Measurements from ENCODE around the gene GAS2L1. TPM values are rescaled to one million over a fixed set of nuclear protein-coding genes. Genes with fewer than 3 reads are reported as not detected.

GAS2L1 gene
- total RNA-seq, 2 experiments from 2014 or later: not detected

DNA sequence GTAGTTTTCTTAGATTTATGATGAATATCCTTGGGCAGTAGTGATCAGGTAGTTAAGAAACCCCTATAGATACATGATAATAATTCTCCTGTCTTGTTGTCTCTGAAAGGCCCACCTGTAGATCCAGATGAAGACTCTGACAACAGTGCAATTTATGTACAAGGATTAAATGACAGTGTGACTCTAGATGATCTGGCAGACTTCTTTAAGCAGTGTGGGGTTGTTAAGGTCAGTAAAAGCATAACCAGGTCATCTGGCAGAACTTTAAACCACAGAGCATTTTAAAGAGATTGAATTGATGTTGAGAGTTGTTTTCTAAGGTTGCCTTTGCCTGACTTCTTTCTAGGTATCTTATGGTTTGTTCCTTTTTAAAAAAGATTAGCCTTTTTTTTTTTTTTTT lies 14.1 kb upstream of the GAS2L1 start:
- no peak overlapping the region for H3K27ac ChIP-seq (ENCODE audit: low read depth, low read length, poor library complexity, severe bottlenecking)
- no peaks in the 10 kb centered on the region for H3K9me2 ChIP-seq (ENCODE audit: insufficient read depth, low read length)
- no peaks in the 10 kb centered on the region for H3K4me1 ChIP-seq (ENCODE audit: insufficient read depth, low read length, poor library complexity, severe bottlenecking)
- no TSS peak for BruUV-seq (replicated peaks)
- no peaks in the 10 kb centered on the region for H3K9me3 ChIP-seq (ENCODE audit: low read length)
- POLR2A ChIA-PET: no interaction called here
- H3K79me2 ChIP-seq (ENCODE audit: insufficient read depth, low read depth, low read length): peaks cover 7% of the 10 kb centered on the region; the same call in 1 of the 2 replicates
- no peak for TF ChIP-seq EZH2phosphoT487 (IDR thresholded peaks at IDR 0.05; ENCODE audit: borderline replicate concordance, low read depth, low read length)
- TF ChIP-seq, protein P1, sequence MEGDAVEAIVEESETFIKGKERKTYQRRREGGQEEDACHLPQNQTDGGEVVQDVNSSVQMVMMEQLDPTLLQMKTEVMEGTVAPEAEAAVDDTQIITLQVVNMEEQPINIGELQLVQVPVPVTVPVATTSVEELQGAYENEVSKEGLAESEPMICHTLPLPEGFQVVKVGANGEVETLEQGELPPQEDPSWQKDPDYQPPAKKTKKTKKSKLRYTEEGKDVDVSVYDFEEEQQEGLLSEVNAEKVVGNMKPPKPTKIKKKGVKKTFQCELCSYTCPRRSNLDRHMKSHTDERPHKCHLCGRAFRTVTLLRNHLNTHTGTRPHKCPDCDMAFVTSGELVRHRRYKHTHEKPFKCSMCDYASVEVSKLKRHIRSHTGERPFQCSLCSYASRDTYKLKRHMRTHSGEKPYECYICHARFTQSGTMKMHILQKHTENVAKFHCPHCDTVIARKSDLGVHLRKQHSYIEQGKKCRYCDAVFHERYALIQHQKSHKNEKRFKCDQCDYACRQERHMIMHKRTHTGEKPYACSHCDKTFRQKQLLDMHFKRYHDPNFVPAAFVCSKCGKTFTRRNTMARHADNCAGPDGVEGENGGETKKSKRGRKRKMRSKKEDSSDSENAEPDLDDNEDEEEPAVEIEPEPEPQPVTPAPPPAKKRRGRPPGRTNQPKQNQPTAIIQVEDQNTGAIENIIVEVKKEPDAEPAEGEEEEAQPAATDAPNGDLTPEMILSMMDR (conservative IDR thresholded peaks at IDR 0.05; ENCODE audit: low read length): no peak
- CTCF ChIA-PET (ENCODE audit: unreplicated experiment): no interaction called here
- no peak overlapping the region for H3K4me2 ChIP-seq (ENCODE audit: low read length)
- no peak overlapping the region for H3K4me3 ChIP-seq (ENCODE audit: low read depth, low read length, poor library complexity, severe bottlenecking)
- H2AFZ ChIP-seq (ENCODE audit: low read length): no peak overlapping the region
- peaks cover 100% of the 10 kb centered on the region for H3K36me3 ChIP-seq (ENCODE audit: insufficient read depth, low read length)
- H4K20me1 ChIP-seq (ENCODE audit: insufficient read depth, low read length): no peaks in the 10 kb centered on the region
- DNase-seq (ENCODE audit: low spot score): no peak
- intact Hi-C loops (cut with micrococcal nuclease; ENCODE audit: unreplicated experiment): no loop called here

DNA sequence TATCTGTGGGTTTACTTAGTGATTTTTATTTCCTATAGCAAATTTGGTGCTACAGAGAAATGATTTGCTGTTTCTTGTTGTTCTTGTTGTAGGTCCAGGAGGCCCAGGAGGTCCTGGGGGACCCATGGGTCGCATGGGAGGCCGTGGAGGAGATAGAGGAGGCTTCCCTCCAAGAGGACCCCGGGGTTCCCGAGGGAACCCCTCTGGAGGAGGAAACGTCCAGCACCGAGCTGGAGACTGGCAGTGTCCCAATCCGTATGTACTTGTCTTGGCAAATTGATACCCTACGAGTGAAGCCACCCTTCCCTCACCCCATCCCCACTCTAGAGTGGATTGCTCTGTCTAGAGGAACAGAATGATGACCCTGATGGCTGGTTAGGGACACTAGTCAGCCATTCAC lies 7.8 kb upstream of the GAS2L1 start:
- no peaks in the 10 kb centered on the region for H3K9me2 ChIP-seq (ENCODE audit: insufficient read depth, low read length)
- no peaks in the 10 kb centered on the region for H3K4me1 ChIP-seq (ENCODE audit: insufficient read depth, low read length, poor library complexity, severe bottlenecking)
- no TSS peak for BruUV-seq (replicated peaks)
- ChIA-PET POLR2A (no interaction called here), CTCF (ENCODE audit: unreplicated experiment) (no interaction called here)
- peaks cover 81% of the 10 kb centered on the region for H3K36me3 ChIP-seq (ENCODE audit: insufficient read depth, low read length)
- H3K4me2 ChIP-seq (ENCODE audit: low read length): no peak overlapping the region
- intact Hi-C loops (cut with micrococcal nuclease; ENCODE audit: unreplicated experiment): no loop called here
- H3K27ac ChIP-seq (ENCODE audit: low read depth, low read length, poor library complexity, severe bottlenecking): no peak overlapping the region
- H4K20me1 ChIP-seq (ENCODE audit: insufficient read depth, low read length): no peaks in the 10 kb centered on the region; the same call in 1 of the 2 replicates
- no peaks in the 10 kb centered on the region for H3K9me3 ChIP-seq (ENCODE audit: low read length)
- no peak for TF ChIP-seq EZH2phosphoT487 (IDR thresholded peaks at IDR 0.05; ENCODE audit: borderline replicate concordance, low read depth, low read length)
- TF ChIP-seq, protein P1 (conservative IDR thresholded peaks at IDR 0.05; ENCODE audit: low read length): no peak
- H3K79me2 ChIP-seq (ENCODE audit: insufficient read depth, low read depth, low read length): no peaks in the 10 kb centered on the region
- no peak for DNase-seq (ENCODE audit: low spot score)
- H2AFZ ChIP-seq (ENCODE audit: low read length): no peak overlapping the region
- no peak overlapping the region for H3K4me3 ChIP-seq (ENCODE audit: low read depth, low read length, poor library complexity, severe bottlenecking)

DNA sequence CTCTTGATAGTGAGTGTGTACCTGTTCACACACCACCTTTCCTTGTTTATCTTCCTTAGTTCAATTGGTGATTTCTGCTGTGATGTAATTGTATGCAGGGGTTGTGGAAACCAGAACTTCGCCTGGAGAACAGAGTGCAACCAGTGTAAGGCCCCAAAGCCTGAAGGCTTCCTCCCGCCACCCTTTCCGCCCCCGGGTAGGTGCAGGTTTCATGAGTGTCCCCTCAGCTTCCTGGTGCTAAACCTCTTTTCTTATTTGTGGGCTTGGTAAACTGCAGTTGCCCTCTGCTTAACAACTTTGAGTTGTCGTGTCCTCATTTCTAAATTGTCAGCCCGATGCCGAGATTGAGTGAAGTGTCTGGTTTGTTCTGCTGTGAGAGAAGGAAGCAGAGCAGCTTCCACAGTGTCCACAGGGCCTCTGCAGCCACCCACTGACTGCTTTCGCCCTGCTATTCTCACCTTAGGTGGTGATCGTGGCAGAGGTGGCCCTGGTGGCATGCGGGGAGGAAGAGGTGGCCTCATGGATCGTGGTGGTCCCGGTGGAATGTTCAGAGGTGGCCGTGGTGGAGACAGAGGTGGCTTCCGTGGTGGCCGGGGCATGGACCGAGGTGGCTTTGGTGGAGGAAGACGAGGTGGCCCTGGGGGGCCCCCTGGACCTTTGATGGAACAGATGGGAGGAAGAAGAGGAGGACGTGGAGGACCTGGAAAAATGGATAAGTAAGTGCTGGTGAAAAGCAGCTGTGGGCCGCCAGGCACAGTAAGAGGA lies 7.1 kb upstream of the GAS2L1 start:
- intact Hi-C loops (cut with micrococcal nuclease; ENCODE audit: unreplicated experiment): no loop called here
- ChIA-PET CTCF (ENCODE audit: unreplicated experiment) (no interaction called here), POLR2A (no interaction called here)
- no peak overlapping the region for H3K4me2 ChIP-seq (ENCODE audit: low read length)
- no peak overlapping the region for H3K27ac ChIP-seq (ENCODE audit: low read depth, low read length, poor library complexity, severe bottlenecking)
- H3K79me2 ChIP-seq (ENCODE audit: insufficient read depth, low read depth, low read length): no peaks in the 10 kb centered on the region
- no peaks in the 10 kb centered on the region for H3K9me2 ChIP-seq (ENCODE audit: insufficient read depth, low read length)
- H3K4me3 ChIP-seq (ENCODE audit: low read depth, low read length, poor library complexity, severe bottlenecking): no peak overlapping the region
- no peaks in the 10 kb centered on the region; the same call in 1 of the 2 replicates for H4K20me1 ChIP-seq (ENCODE audit: insufficient read depth, low read length)
- no peaks in the 10 kb centered on the region for H3K9me3 ChIP-seq (ENCODE audit: low read length)
- peaks cover 74% of the 10 kb centered on the region for H3K36me3 ChIP-seq (ENCODE audit: insufficient read depth, low read length)
- no TSS peak for BruUV-seq (replicated peaks)
- H3K4me1 ChIP-seq (ENCODE audit: insufficient read depth, low read length, poor library complexity, severe bottlenecking): no peaks in the 10 kb centered on the region
- TF ChIP-seq, protein P1 (conservative IDR thresholded peaks at IDR 0.05; ENCODE audit: low read length): no peak
- no peak for TF ChIP-seq EZH2phosphoT487 (IDR thresholded peaks at IDR 0.05; ENCODE audit: borderline replicate concordance, low read depth, low read length)
- H2AFZ ChIP-seq (ENCODE audit: low read length): no peak overlapping the region
- DNase-seq (ENCODE audit: low spot score): no peak

All from OCI-LY7 (cell line).